WERI-Rb-1 (cell line): ENCODE data around the gene TMTC3.

ENCODE experiments used
- DNase-seq: peaks from one replicate; pipeline ENCODE4 v3.0.0-alpha.2; 2020
- H3K27ac ChIP-seq: fragments of 250-450 bp; sonication (Bioruptor Pico); 2 replicates; pipeline ENCODE4 v1.5.1; 2020; ENCODE audit warnings: mild to moderate bottlenecking, moderate library complexity
- H3K27me3 ChIP-seq: fragments of 250-450 bp; sonication (Bioruptor Pico); 2 replicates; pipeline ENCODE4 v1.5.1; 2021; ENCODE audit warnings: mild to moderate bottlenecking, low read depth, moderate library complexity; ENCODE audit not compliant: insufficient read depth, severe bottlenecking
- H3K36me3 ChIP-seq: fragments of 250-450 bp; sonication (Bioruptor Pico); 2 replicates; pipeline ENCODE4 v1.5.1; 2020; ENCODE audit warnings: mild to moderate bottlenecking, moderate library complexity
- H3K4me3 ChIP-seq: 2 replicates; pipeline ENCODE4 v1.5.1; 2011; ENCODE audit warnings: low read depth, mild to moderate bottlenecking, control low read depth, low read length
- H3K9me3 ChIP-seq: fragments of 250-450 bp; sonication (Bioruptor Pico); 2 replicates; pipeline ENCODE4 v1.5.1; 2021; ENCODE audit warnings: mild to moderate bottlenecking, moderate library complexity; ENCODE audit not compliant: severe bottlenecking
- TF ChIP-seq, protein P1 (sequence below): IDR thresholded peaks from 2 replicates; pipeline ENCODE4 v1.5.1; 2011; ENCODE audit warnings: low read depth, mild to moderate bottlenecking, control low read depth, inconsistent platforms, low read length

Gene TMTC3

GRCh38 chr12:88228720-88229119 lies 86.6 kb downstream of the TMTC3 start:
- TF ChIP-seq, protein P1, sequence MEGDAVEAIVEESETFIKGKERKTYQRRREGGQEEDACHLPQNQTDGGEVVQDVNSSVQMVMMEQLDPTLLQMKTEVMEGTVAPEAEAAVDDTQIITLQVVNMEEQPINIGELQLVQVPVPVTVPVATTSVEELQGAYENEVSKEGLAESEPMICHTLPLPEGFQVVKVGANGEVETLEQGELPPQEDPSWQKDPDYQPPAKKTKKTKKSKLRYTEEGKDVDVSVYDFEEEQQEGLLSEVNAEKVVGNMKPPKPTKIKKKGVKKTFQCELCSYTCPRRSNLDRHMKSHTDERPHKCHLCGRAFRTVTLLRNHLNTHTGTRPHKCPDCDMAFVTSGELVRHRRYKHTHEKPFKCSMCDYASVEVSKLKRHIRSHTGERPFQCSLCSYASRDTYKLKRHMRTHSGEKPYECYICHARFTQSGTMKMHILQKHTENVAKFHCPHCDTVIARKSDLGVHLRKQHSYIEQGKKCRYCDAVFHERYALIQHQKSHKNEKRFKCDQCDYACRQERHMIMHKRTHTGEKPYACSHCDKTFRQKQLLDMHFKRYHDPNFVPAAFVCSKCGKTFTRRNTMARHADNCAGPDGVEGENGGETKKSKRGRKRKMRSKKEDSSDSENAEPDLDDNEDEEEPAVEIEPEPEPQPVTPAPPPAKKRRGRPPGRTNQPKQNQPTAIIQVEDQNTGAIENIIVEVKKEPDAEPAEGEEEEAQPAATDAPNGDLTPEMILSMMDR, result no peak
- no peak for DNase-seq
- H3K36me3 ChIP-seq, result no peaks in the 10 kb centered on the region
- no peak overlapping the region for H3K4me3 ChIP-seq
- no peaks in the 10 kb centered on the region for H3K27me3 ChIP-seq
- H3K27ac ChIP-seq, result no peak overlapping the region
- no peaks in the 10 kb centered on the region for H3K9me3 ChIP-seq

GRCh38 chr12:88230271-88230670 lies 88.2 kb downstream of the TMTC3 start:
- TF ChIP-seq, protein P1, result no peak
- H3K36me3 ChIP-seq, result no peaks in the 10 kb centered on the region
- H3K9me3 ChIP-seq, result no peaks in the 10 kb centered on the region
- no peaks in the 10 kb centered on the region for H3K27me3 ChIP-seq
- no peak overlapping the region for H3K27ac ChIP-seq
- no peak for DNase-seq
- H3K4me3 ChIP-seq, result no peak overlapping the region

GRCh38 chr12:88235183-88235833 lies 93.2 kb downstream of the TMTC3 start:
- TF ChIP-seq, protein P1, result no peak
- no peak for DNase-seq
- H3K4me3 ChIP-seq, result no peak overlapping the region
- H3K9me3 ChIP-seq, result no peaks in the 10 kb centered on the region
- H3K36me3 ChIP-seq, result no peaks in the 10 kb centered on the region
- no peak overlapping the region for H3K27ac ChIP-seq
- H3K27me3 ChIP-seq, result no peaks in the 10 kb centered on the region

DNA sequence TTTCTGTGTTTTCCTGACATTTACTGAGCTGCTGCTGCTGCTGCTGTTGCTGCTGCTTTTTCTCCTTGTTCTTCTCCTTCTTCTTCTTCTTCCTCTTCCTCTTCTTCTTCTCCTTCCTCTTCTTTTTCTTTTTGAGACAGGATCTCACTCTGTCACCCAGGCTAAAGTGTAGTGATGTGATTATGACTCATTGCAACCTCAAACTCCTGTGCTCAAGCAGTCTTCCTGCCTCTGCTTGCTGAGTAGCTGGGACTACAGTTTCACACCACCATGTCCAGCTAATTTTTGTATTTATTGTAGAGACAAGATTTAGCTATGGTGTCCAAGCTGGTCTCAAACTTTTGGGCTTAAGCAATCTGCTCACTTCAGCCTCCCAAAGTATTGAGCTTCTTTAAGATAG lies 95.8 kb downstream of the TMTC3 start:
- no peak overlapping the region for H3K27ac ChIP-seq
- H3K9me3 ChIP-seq, result no peaks in the 10 kb centered on the region
- H3K27me3 ChIP-seq, result no peaks in the 10 kb centered on the region
- no peak overlapping the region for H3K4me3 ChIP-seq
- TF ChIP-seq, protein P1, result no peak
- DNase-seq, result no peak
- no peaks in the 10 kb centered on the region for H3K36me3 ChIP-seq

GRCh38 chr12:88238406-88238805 lies 96.3 kb downstream of the TMTC3 start:
- no peaks in the 10 kb centered on the region for H3K9me3 ChIP-seq
- H3K36me3 ChIP-seq, result no peaks in the 10 kb centered on the region
- H3K27ac ChIP-seq, result no peak overlapping the region
- no peak overlapping the region for H3K4me3 ChIP-seq
- DNase-seq, result no peak
- TF ChIP-seq, protein P1, result no peak
- H3K27me3 ChIP-seq, result no peaks in the 10 kb centered on the region
